ENCODE results near the gene CACNA1S.

CACNA1S gene

GRCh38 chr1:201093962-201094361 lies 18.3 kb downstream of the CACNA1S start:
- no peak for DNase-seq (ENCODE audit: low read depth in 1 of 2, low spot score in 1 of 2)

- no peak for DNase-seq (ENCODE audit: low read depth in 1 of 2, low spot score in 1 of 2)
Measured at GRCh38 chr1:201093561-201093960, 18.7 kb downstream of the CACNA1S start.

- DNase-seq (ENCODE audit: low read depth in 1 of 2, low spot score in 1 of 2), result no peak
Measured at GRCh38 chr1:201092738-201093137, 19.5 kb downstream of the CACNA1S start.

DNA sequence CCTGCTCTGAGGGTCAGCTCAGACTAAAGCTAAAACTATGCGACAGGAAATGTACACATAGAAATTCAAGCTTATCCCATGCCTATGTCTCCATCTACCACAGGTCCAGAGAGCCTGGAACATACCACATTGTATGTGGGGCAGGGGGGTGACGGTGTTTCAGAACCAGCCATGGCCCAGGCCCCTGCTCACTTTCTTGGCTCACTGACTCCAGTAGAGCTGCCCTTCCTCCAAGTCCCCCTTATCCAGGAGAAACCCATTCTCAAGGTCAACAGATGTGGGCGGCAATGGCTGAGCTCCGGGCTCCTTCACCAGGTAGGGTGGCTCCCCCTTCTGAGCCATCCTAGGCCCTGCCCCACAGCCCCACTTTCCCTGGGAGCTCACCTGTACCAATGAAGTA lies 21.0 kb downstream of the CACNA1S start:
- no peak for DNase-seq (ENCODE audit: low read depth in 1 of 2, low spot score in 1 of 2)

DNA sequence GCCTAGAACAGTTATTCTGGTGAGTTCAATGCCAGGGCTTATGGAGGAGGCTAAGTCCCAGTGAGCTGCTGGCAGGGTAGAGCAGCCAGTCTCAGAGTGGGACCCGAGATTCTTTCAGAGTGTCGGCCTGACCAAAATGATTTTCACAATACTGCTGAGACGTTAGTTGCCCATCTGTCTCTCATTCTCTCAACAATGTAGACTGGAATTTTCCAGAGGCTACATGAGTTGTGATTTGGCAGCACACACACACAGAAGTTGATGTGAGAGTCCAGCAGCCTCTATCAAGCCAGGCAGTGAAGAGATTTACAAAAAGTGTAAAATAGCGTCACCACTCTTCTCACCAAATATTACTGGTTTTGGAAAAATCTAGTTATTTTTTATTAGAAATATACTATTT lies 21.7 kb downstream of the CACNA1S start:
- no peak for DNase-seq (ENCODE audit: low read depth in 1 of 2, low spot score in 1 of 2)

- no peak for DNase-seq (ENCODE audit: low read depth in 1 of 2, low spot score in 1 of 2)
Measured at GRCh38 chr1:201089596-201089995, 22.6 kb downstream of the CACNA1S start.

GRCh38 chr1:201088901-201089525 lies 23.2 kb downstream of the CACNA1S start:
- DNase-seq (ENCODE audit: low read depth in 1 of 2, low spot score in 1 of 2), result no peak

- no peak for DNase-seq (ENCODE audit: low read depth in 1 of 2, low spot score in 1 of 2)
Measured at GRCh38 chr1:201088395-201088794, 23.8 kb downstream of the CACNA1S start.

DNA sequence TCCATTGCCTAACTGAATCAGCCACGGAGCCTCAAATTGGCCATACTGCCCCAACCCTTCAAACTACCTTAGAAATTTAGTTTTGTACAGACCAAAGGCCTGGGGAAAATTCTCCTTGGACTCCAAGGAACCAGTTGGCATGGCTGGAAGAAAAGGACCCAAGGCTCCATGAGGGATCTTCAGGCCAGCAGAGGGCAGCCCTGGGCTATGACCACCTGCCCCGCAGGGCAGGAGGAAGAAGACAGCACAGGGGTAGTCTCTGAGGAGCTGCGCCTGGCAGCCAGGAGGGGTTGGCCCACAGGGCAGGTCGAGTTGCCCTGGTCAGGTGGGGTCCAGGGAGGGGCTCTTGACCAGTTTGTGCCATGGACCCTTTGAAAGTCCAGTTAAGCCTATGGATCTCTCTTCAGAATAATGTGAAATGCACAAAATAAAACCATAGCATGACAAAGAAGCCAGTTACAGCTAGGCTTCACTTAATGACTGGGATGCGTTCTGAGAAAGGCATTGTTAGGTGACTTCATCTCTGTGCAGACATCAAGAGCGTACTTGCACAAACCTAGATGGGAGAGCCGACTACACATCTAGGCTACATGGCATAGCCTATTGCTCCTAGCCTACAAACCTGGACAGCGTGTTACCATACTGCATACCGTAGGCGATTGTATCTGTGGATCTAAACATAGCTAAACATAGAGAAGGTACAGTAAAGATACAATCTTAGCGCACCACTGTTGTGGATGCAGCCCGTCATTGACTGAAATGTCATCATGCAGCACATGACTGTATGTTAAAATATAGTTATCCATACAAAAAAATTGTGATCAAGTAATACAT lies 26.1 kb downstream of the CACNA1S start:
- DNase-seq (ENCODE audit: low read depth in 1 of 2, low spot score in 1 of 2), result peak in 1 of 2 donors; percentile 9

- no peak for DNase-seq (ENCODE audit: low read depth in 1 of 2, low spot score in 1 of 2)
Measured at GRCh38 chr1:201084295-201084694, 27.9 kb downstream of the CACNA1S start.

DNA sequence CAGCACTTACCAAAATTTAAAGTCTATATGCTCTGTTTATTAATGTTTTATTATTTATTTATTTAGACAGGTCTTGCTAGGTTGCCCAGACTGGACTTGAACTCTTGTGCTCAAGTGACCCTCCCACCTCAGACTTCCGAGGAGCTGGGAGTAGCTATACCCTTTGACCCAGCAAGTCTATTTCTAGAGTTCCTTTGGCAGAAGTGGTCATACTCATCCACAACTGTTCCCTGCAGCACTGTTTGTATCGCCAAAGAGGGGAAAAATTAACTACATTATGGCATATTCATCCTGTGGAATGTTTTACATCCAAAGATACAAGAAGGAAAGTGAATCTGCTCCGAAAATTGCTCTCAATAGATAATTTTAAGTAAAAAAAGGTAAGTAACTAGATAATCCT lies 28.5 kb downstream of the CACNA1S start:
- no peak for DNase-seq (ENCODE audit: low read depth in 1 of 2, low spot score in 1 of 2)

- DNase-seq (ENCODE audit: low read depth in 1 of 2, low spot score in 1 of 2), result no peak
Measured at GRCh38 chr1:201080135-201080534, 32.1 kb downstream of the CACNA1S start.

GRCh38 chr1:201077736-201078135 lies 34.5 kb downstream of the CACNA1S start:
- no peak for DNase-seq (ENCODE audit: low read depth in 1 of 2, low spot score in 1 of 2)

- no peak for DNase-seq (ENCODE audit: low read depth in 1 of 2, low spot score in 1 of 2)
Measured at GRCh38 chr1:201077116-201077515, 35.1 kb downstream of the CACNA1S start.

DNA sequence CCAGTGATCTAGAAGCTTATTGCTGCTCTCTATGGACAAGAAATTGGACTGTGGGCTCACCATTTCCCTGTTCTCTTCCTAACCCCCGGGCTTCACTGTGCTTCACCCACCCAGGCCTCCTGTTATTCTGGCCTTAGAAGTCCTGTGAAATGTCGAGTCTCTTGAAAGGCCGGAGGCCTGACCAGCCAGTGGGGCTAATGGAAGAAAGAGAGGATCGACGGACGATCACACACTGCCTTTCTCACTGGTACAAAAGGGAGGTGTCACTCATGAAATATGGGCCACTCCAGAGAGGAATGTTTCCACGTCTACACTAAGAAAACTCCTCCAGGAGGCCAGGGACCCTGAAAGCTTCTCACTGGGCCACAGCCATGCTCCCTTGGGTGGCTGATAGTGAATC lies 36.1 kb downstream of the CACNA1S start:
- DNase-seq (ENCODE audit: low read depth in 1 of 2, low spot score in 1 of 2), result no peak

DNA sequence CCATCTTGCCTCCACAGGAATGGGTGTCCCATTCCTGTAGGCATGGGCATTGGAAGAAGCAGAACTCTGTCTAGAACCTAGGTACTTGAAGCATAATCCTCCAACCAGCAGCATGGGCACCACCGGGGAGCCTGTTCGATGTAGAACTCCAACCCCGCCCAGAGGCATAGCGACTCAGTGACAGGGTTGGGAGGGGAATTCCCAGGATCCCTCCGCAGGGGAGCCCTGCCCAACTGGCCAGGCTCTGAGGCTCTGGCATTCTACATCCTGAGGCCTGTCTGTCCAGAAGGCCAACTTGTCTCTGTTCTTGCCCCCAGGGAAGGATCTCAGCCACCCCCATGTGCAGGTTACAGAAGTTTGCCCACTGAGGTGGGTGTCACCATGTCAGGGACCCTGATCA lies 38.2 kb downstream of the CACNA1S start:
- no peak for DNase-seq (ENCODE audit: low read depth in 1 of 2, low spot score in 1 of 2)

DNA sequence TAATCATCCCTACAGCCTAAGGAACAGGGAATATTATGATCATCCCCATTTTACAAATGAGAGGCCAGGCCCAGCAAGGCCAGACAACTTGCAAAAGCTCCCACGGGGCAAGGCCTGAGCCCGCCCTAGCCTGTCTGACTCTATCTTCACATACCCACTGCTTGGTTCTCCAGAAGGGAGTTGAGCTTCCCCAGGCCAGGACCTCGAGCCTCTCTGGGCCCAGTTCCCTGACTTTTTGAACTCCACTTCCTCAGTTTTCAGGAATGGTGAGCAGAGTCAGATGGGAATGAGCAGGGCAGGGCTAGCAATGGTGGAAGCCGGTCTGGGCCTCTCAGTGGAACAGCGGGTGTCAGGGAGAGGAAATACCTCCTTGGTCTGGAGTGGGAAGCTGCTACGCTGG lies 39.3 kb downstream of the CACNA1S start:
- no peak for DNase-seq (ENCODE audit: low read depth in 1 of 2, low spot score in 1 of 2)

GRCh38 chr1:201072149-201072548 lies 40.1 kb downstream of the CACNA1S start:
- DNase-seq (ENCODE audit: low read depth in 1 of 2, low spot score in 1 of 2), result no peak

DNA sequence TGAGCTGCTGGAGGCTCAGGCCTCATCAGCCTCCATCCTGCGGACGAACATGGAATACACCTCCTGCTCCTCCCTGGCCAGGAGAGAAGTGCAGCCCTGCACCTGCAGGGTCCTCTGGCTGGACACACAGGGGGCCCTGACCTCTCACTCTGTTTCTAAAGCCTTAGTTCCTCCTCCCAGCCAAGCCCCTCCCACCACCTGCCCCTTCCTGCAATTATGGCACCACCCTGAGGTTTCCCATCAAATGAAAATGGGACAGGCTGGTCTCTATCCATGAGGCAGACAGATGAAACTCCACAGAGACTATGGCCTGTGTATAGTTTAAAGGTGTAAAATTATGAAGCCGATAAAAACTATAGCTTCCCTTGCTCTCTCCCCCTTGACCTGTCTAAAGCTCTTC lies 42.6 kb downstream of the CACNA1S start:
- no peak for DNase-seq (ENCODE audit: low read depth in 1 of 2, low spot score in 1 of 2)

GRCh38 chr1:201068976-201069375 lies 43.2 kb downstream of the CACNA1S start:
- no peak for DNase-seq (ENCODE audit: low read depth in 1 of 2, low spot score in 1 of 2)

DNA sequence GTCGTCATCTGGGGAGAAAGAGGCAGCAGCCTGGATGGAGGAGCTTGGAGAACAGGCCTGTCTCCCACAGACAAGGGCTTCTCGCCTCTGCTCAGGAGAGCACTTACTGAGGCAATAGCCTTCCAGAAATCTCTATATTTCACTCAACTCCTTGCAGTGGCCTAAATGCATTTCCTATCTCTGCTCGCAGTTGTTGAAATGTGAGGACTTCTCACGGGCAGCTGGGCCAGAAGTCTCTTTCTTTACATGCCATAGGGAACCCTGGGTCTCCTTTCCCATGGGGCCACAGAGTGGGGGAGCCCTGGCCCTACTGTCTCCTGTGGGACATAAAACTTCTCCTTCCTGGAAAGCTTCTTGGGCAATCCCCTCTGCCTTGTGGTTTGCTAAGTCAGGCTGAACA lies 45.2 kb downstream of the CACNA1S start:
- no peak for DNase-seq (ENCODE audit: low read depth in 1 of 2, low spot score in 1 of 2)

- DNase-seq (ENCODE audit: low read depth in 1 of 2, low spot score in 1 of 2), result no peak
Measured at GRCh38 chr1:201065686-201066085, 46.5 kb downstream of the CACNA1S start.

- DNase-seq (ENCODE audit: low read depth in 1 of 2, low spot score in 1 of 2), result no peak
Measured at GRCh38 chr1:201064806-201065205, 47.4 kb downstream of the CACNA1S start.

Measured in activated CD4-positive, alpha-beta T cell treated with anti-CD3 and anti-CD28 coated beads, Interleukin-2, amount 50 U/mL, for 24 hours (primary cell).